Stomach (tissue), 9 donors: Measurements from ENCODE around the gene KIDINS220. TPM values are rescaled to one million over a fixed set of nuclear protein-coding genes. Genes with fewer than 3 reads are reported as not detected.

ENCODE experiments used
- DNase-seq, 2 donors: peaks; one replicate each; pipeline versions ENCODE4 v3.0.0 to v3.0.0-alpha.2; 2013 to 2019
- H3K27ac ChIP-seq, 5 donors: fragments of 200-600 bp in 4 of 5; sonication (generic) in 4 of 5; one replicate each; pipeline ENCODE4 v1.5.1; 2013 to 2019; ENCODE audit warnings: mild to moderate bottlenecking in 1 of 5, moderate library complexity in 1 of 5
- H3K27me3 ChIP-seq, 3 donors: fragments of 200-600 bp; sonication (generic); one replicate each; pipeline ENCODE4 v1.5.1; 2017 to 2019; ENCODE audit warnings: mixed run types in 1 of 3
- H3K36me3 ChIP-seq, 4 donors: fragments of 200-600 bp; sonication (generic); 1 replicate in 3 of 4; 2 replicates in 1 of 4; pipeline ENCODE4 v1.5.1; 2016 to 2019
- H3K4me1 ChIP-seq, 4 donors: fragments of 200-600 bp; sonication (generic); one replicate each; pipeline ENCODE4 v1.5.1; 2016 to 2019
- H3K4me3 ChIP-seq, 4 donors: fragments of 200-600 bp; sonication (generic) in 3 of 4; one replicate each; pipeline ENCODE4 v1.5.1; 2016 to 2019; ENCODE audit warnings: mild to moderate bottlenecking in 1 of 4
- H3K9me3 ChIP-seq, 4 donors: fragments of 200-600 bp; sonication (generic); one replicate each; pipeline ENCODE4 v1.5.1; 2016 to 2019
- CTCF ChIP-seq, 7 experiments: fragments of 450-650 bp in 4 of 7; fragments of 200-600 bp in 3 of 7; sonication (generic) in 3 of 7; IDR thresholded peaks; one replicate each; pipeline ENCODE4 v1.5.1; 2016 to 2019; ENCODE audit warnings: antibody characterized with exemption in 7 of 7, control low read depth in 2 of 7, mild to moderate bottlenecking in 1 of 7
- EP300 ChIP-seq: sonication (generic); formaldehyde crosslinking; IDR thresholded peaks from one replicate; pipeline ENCODE4 v1.6.1; 2017; ENCODE audit warnings: antibody characterized with exemption
- POLR2A ChIP-seq, 4 donors: fragments of 450-650 bp; IDR thresholded peaks; one replicate each; pipeline ENCODE4 v1.6.1; 2016; ENCODE audit warnings: antibody characterized with exemption in 4 of 4, control low read depth in 2 of 4, mild to moderate bottlenecking in 1 of 4, moderate library complexity in 1 of 4
- POLR2AphosphoS5 ChIP-seq, 3 donors: sonication (generic); formaldehyde crosslinking; IDR thresholded peaks; one replicate each; pipeline ENCODE4 v1.6.1; 2016; ENCODE audit warnings: antibody characterized with exemption in 3 of 3
- WGBS, 5 donors: extraction: QIAGEN DNeasy Blood & Tissue Kit in 3 of 5; methylation state at CpG; one replicate each; pipeline versions ENCODE4 v1.1.5 to v1.1.7; 2013 to 2018; 5-methylcytosine and 5-hydroxymethylcytosine counted together
- intact Hi-C: fragments of 100-400 bp; cut with DNase I; formaldehyde crosslinking; loops from one replicate; pipeline ENCODE4 v1.15.1; 2023; ENCODE audit warnings: low total_unique reads
- polyA plus RNA-seq, 3 donors: library from polyadenylated mRNA; stranded (reverse); fragments of 200-250 nt; gene quantifications; one replicate each; pipeline ENCODE4 v1.2.3, GENCODE V29; 2013
- total RNA-seq, 5 donors: library from RNA; depleted of rRNA; stranded (reverse); fragments of >200 nt; gene quantifications; one replicate each; pipeline versions ENCODE4 v1.1.0 to v1.2.3, GENCODE V29; 2014 to 2016
- donor health status: healthy with polysubstance abuse.
- donor health status: Bipolar disorder and iron deficiency.
- donor health status: healthy.

KIDINS220 gene
- total and polyA plus RNA-seq, 8 donors = 3.8 to 160 (median 56.0) TPM

GRCh38 chr2:8850845-8851487, 13.6 kb upstream of the KIDINS220 start:
- WGBS, 5 donors = 84 to 89% (median 89%) methylated on average over 8 of the region's 8 CpGs
- peaks cover 0 to 5% (median 0%) of the 10 kb centered on the region in 3 donors for H3K27me3 ChIP-seq
- no peak overlapping the region for H3K27ac ChIP-seq
- H3K4me3 ChIP-seq = no peak overlapping the region
- no peaks in the 10 kb centered on the region for H3K9me3 ChIP-seq
- no peaks in the 10 kb centered on the region for H3K4me1 ChIP-seq
- DNase-seq = no peak
- intact Hi-C loops = no loop called here
- no peaks in the 10 kb centered on the region for H3K36me3 ChIP-seq
- TF ChIP-seq CTCF (IDR thresholded peaks at IDR 0.05) (no peak), POLR2A (IDR thresholded peaks at IDR 0.05) (no peak), EP300 (no peak), POLR2AphosphoS5 (IDR thresholded peaks at IDR 0.05) (no peak)

- 69 to 85% (median 73%) methylated on average over 4 of the region's 4 CpGs for WGBS, 5 donors
- intact Hi-C loops = no loop called here
- Histone ChIP-seq H3K27me3 (peaks cover 0 to 9% (median 0%) of the 10 kb centered on the region in 3 donors), H3K4me3 (no peak overlapping the region), H3K4me1 (no peaks in the 10 kb centered on the region), H3K27ac (no peak overlapping the region), H3K36me3 (no peaks in the 10 kb centered on the region), H3K9me3 (no peaks in the 10 kb centered on the region)
- TF ChIP-seq EP300 = no peak
- no peak for TF ChIP-seq POLR2AphosphoS5 (IDR thresholded peaks at IDR 0.05)
- TF ChIP-seq CTCF (IDR thresholded peaks at IDR 0.05) = no peak
- TF ChIP-seq POLR2A (IDR thresholded peaks at IDR 0.05) = no peak
- DNase-seq = no peak
Observed at GRCh38 chr2:8849327-8849726, 11.9 kb upstream of the KIDINS220 start.

- 61 to 69% (median 67%) methylated on average over 7 of the region's 7 CpGs for WGBS, 5 donors
- intact Hi-C loops = no loop called here
- no peak overlapping the region for H3K27ac ChIP-seq
- TF ChIP-seq POLR2A (IDR thresholded peaks at IDR 0.05) (no peak), CTCF (IDR thresholded peaks at IDR 0.05) (no peak)
- no peaks in the 10 kb centered on the region for H3K4me1 ChIP-seq
- no peak for DNase-seq
- no peaks in the 10 kb centered on the region for H3K36me3 ChIP-seq
- H3K9me3 ChIP-seq = no peaks in the 10 kb centered on the region
- H3K4me3 ChIP-seq = no peak overlapping the region
- peaks cover 0 to 9% (median 0%) of the 10 kb centered on the region in 3 donors for H3K27me3 ChIP-seq
Observed at GRCh38 chr2:8848328-8849100, 11.1 kb upstream of the KIDINS220 start.

GRCh38 chr2:8847400-8847799, 10.0 kb upstream of the KIDINS220 start:
- intact Hi-C loops = no loop called here
- Histone ChIP-seq H3K27me3 (peaks cover 0 to 9% (median 0%) of the 10 kb centered on the region in 3 donors), H3K4me1 (no peaks in the 10 kb centered on the region), H3K36me3 (no peaks in the 10 kb centered on the region), H3K4me3 (no peak overlapping the region), H3K27ac (no peak overlapping the region), H3K9me3 (no peaks in the 10 kb centered on the region)
- DNase-seq = no peak
- TF ChIP-seq POLR2A (IDR thresholded peaks at IDR 0.05) (no peak), POLR2AphosphoS5 (IDR thresholded peaks at IDR 0.05) (no peak), EP300 (no peak), CTCF (IDR thresholded peaks at IDR 0.05) (no peak)
- 68 to 84% (median 74%) methylated on average over 6 of the region's 6 CpGs for WGBS, 5 donors
